ENCODE data around the gene TPD52L2.
"Not testable (repeated sequence)": the region's sequence is repeated elsewhere in the genome, so short reads cannot be mapped to it uniquely, and the experiment has no call there.

The TPD52L2 gene

GRCh38 chr20:63835021-63835858 is 29.8 kb upstream of the TPD52L2 start:
- no peak for DNase-seq (ENCODE audit: low read depth in 2 of 2, low spot score in 1 of 2)

GRCh38 chr20:63836458-63837344 is 28.4 kb upstream of the TPD52L2 start:
- DNase-seq (ENCODE audit: low read depth in 2 of 2, low spot score in 1 of 2) = no peak

DNA sequence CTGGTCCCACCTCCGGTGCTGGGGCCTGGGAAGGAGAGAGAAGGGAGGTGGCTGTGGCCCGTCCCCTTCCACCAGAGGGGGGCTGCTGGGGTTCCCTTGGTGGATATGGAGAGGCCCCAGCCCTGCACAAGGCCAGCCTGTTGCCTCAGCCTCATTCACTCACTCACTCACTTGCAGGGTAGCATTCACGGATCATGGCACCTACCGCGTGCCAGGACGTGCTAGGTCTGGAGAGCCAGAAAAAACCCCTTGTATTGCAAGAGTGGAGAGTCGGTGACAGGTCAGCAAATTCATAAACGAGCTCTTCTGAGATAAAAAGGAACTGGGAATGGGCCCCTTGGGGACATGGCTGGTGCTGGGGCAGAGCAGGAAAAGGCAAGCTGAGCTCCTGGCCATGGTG is 27.6 kb upstream of the TPD52L2 start:
- DNase-seq (ENCODE audit: low read depth in 2 of 2, low spot score in 1 of 2) = no peak

DNA sequence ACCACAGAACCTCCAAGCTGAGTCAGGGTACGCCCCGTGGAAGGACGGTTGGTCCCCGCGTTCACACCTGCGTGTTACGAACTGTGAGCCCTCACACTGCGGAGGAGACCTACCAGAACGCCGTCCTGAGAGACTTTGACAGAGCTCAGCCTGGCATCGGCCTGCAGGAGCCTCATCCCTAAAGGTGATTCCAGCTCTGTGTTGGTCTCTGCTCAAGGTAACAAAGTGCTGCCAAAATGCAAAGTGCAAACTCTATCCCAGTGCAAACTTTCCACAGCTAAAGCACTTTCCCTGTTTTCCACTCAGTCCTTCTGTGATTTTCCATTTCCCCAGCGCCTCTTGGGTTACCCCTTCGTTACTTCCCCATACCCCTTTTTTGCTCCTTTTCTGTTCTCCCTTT is 25.4 kb upstream of the TPD52L2 start:
- DNase-seq (ENCODE audit: low read depth in 2 of 2, low spot score in 1 of 2) = no peak

DNA sequence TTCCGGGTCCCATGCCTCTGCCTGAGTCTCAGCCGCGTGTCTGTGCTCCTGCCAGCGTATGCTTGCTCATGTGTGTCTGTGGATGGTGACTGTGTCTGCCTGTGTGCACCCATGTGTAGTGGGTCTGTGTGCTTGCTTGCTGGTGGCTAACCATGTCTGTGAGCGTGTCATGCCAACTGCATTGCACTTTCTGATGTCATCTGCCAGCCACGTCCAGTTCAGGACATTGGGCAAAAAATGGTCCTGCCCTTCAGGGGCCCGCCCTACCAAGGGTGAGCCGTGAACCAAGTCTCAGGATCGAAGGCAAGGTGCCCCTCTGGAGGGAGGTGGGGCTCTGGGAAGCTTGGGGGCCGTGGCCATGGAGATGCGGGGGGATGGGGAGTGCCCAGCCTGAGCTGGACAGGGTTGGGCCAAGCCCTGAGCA is 24.7 kb upstream of the TPD52L2 start:
- no peak for DNase-seq (ENCODE audit: low read depth in 2 of 2, low spot score in 1 of 2)

GRCh38 chr20:63842258-63842657 is 22.8 kb upstream of the TPD52L2 start:
- DNase-seq (ENCODE audit: low read depth in 2 of 2, low spot score in 1 of 2) = no peak

DNA sequence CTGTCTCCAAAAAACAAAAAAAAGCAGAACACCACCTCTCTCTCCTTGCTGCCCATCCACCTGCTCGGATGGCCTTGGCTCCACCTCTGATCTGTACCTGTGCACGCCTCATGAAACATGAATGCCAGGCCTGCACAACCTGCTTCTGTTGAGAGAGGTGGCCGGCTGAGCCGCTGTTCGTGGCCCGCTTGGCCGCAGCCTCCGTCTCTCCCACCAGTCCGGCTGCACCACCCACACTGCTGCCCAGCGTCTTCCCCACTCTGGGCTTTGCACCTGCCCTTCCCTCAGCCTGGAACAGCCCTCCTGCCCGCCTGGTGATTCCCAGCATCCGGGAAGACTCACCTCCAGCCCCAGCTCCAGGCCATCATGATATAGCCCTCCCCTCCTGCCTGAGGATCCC is 21.8 kb upstream of the TPD52L2 start:
- no peak for DNase-seq (ENCODE audit: low read depth in 2 of 2, low spot score in 1 of 2)

DNA sequence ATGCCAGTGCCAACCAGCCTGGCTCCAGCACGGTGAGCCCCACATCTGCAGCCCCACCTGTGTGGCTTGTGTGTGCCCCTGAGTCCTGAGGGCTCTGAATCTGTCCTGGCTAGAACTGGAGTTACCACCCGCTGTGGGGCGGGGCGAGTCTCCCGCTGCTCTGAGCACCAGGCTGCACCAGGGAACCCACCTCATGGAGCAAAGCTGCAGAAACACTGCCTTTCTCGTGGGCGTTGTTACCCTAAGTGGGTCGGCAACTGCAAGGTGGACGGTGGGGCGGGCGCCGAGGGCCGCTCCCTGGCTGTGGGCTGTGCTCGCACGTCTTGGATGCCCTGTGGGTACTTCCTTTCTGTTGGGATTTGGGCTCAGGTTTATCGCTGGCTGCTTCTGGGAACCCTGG is 21.3 kb upstream of the TPD52L2 start:
- DNase-seq (ENCODE audit: low read depth in 2 of 2, low spot score in 1 of 2) = no peak

DNA sequence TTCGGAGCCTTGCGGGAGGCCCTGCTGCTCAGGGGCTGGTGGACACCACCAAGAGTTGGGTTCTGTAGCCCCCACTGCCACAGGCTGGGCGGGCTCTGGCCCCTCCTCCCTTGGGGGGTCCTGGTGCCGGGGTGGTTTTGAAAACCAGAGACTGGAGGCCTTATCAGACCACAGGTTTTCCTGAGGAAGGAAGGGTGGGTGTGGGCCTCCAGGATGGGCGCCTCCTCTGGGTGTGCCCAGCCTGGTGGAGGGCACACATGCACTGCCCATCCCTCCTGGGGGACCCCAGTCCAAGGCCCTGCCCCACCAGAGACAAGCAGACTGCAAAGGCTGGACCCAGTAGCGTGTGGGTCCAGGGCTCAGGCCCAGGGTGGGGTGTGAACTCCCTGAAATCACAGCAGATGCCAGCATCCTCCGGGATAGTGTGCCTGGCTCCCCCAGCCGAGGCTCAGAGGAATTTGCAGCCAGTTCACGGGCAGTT is 20.5 kb upstream of the TPD52L2 start:
- DNase-seq (ENCODE audit: low read depth in 2 of 2, low spot score in 1 of 2) = no peak

DNA sequence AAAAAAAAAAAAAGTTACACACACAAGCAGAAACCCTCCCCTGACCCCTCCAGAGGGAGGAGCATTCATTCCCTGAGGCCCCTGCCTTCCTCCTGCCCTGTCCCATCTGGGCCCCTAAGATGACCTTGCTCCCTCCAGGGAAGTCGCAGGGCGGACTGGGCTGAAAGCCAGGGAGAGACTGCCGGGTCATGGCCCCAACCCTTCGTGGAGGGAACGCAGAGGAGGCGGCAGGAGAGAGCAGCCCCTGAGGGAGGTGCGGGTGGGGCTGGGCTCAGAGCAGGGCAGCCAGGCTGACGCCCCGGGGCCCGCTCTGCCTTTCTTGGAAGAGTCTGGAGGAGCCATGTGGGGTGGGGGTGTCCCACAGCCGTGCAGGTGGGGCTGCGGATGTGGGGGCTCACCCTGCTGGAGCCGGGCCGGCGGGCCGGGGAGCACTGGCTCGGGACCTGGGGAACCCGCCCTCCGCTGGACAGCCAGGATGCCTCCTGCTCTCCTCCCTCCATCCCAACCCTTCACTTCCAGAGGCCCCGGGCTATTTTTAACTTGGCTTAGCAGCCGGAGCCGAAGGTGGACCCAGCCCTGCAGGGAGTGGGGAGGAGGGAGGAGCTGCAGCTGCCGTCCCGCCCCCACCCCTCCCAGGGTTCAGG is 18.8 kb upstream of the TPD52L2 start:
- DNase-seq (ENCODE audit: low read depth in 2 of 2, low spot score in 1 of 2) = no peak

- no peak for DNase-seq (ENCODE audit: low read depth in 2 of 2, low spot score in 1 of 2)
These were observed 18.2 kb upstream of the TPD52L2 start for GRCh38 chr20:63846888-63847236.

DNA sequence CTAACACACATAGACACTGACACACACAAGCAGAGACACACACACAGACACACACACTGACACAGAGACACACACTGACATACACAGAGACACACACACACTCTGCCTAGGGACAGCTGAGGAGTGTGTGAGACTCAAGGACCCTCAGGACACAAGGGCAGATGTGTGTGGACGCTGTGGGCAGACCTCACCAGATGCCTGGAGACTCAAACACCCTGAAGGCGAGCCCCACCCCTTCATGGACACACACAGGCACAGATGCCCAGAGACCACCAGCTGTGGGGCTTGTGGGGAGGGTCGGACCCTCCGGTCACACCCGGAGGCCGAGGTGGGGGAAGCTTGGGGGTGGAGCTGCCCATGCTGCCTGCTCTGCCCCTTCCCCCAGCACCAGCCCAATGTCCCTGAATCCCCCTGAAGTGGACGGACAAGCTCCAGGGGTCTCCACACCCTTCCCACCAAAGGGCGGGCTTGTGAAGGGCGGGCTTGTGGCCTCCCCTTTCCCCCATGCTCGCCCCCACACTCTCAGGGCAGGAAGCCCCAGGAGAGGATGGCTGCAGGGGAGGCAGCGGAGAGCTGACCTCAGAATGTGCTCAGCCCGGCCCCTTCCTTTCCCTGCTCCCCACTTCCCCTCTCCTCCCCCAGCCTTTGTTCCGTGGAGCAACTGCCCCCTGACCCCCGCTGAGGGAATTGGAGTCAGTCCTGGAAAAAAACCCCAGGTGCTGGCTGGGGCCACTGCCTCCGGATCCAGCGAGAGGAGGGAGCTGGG is 17.6 kb upstream of the TPD52L2 start:
- no peak for DNase-seq (ENCODE audit: low read depth in 2 of 2, low spot score in 1 of 2)

- no peak for DNase-seq (ENCODE audit: low read depth in 2 of 2, low spot score in 1 of 2)
These were observed 16.8 kb upstream of the TPD52L2 start for GRCh38 chr20:63848003-63848911.

DNA sequence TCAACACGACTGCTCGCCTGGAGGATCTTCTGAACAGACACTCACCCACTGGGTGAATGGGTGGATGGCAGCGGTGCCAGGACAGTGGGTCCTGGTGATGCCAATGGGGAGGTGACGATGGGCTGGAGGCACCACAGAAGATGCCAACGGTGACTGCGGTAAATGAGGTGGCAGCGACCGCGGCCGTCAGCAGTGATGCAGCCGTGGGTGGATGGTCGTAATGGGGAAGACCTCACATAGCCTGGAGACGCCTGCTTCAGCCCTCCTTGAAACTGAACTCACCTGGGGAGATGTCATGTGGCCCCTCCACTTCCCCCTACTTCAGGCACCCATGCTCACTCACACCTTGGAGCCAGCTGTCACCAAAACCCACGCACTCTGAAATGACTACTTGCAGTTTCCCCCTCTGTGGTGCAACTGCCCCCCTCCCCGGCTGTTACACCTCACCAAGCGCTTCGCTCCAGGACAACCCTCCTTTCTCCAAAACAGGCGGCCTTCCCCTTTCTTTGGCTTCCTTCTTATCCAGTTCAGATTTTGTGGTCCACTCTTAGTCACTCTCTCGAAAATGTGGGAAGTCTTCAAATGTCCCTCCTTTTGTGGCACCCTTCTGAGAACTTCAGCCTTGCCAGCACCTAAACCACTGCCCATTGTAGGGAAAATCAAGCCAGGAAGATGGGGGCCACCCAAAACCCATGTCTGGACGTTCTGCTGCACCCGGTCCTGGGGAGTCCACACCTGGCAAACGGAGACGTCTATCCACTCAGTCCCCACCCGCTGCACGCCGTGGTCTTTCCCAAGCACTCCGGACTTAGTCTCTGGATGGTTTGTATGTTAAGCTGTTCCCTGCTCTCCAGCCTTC is 14.2 kb upstream of the TPD52L2 start:
- no peak for DNase-seq (ENCODE audit: low read depth in 2 of 2, low spot score in 1 of 2)

DNA sequence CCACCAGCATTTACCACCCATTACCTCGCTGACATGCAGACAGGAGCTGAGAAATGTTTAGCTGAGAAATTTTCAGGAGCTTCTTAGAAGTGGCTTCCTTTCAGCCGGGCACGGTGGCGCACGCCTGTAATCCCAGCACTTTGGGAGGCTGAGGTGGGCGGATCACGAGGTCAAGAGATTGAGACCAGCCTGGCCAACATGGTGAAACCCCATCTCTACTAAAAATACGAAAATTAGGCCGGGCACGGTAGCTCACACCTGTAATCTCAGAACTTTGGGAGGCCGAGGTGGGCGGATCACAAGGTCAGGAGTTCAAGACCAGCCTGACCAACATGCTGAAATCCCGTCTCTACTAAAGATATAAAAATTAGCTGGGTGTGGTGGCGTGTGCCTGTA is 13.5 kb upstream of the TPD52L2 start:
- DNase-seq (ENCODE audit: low read depth in 2 of 2, low spot score in 1 of 2) = not testable (repeated sequence)

DNA sequence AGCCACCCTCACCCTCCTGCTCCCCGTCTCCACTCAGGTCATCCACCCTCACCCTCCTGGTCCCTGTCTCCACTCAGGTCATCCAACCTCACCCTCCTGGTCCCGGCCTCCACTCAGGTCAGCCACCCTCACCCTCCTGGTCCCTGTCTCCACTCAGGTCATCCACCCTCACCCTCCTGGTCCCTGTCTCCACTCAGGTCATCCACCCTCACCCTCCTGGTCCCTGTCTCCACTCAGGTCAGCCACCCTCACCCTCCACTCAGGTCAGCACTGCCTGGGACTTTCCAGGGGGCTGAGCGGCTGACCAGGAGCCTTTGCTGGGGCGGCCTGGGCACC is 11.4 kb upstream of the TPD52L2 start:
- DNase-seq (ENCODE audit: low read depth in 2 of 2, low spot score in 1 of 2) = not testable (repeated sequence)

GRCh38 chr20:63854069-63854765 is 10.9 kb upstream of the TPD52L2 start:
- DNase-seq (ENCODE audit: low read depth in 2 of 2, low spot score in 1 of 2) = no peak

- no peak for DNase-seq (ENCODE audit: low read depth in 2 of 2, low spot score in 1 of 2)
These were observed 10.2 kb upstream of the TPD52L2 start for GRCh38 chr20:63854766-63855362.
